SK-N-SH (cell line): ENCODE results near the gene UBD. TPM values are rescaled to one million over a fixed set of nuclear protein-coding genes. Genes with fewer than 3 reads are reported as not detected.

Experiments used
- CTCF ChIA-PET: fragments of 300-600, 350-600 bp; formaldehyde crosslinking; extraction: SDS; loops from one replicate; lab custom pipeline; 2021; lab: Yijun Ruan, JAX
- POLR2A ChIA-PET: fragments of 350-600 bp; sonication (Branson Sonifier 250); formaldehyde crosslinking; extraction: SDS; loops from one replicate; lab custom pipeline; 2020; ENCODE audit warnings: antibody characterized with exemption, inconsistent platforms; lab: Yijun Ruan, JAX
- DNase-seq: peaks from one replicate; pipeline ENCODE4 v3.0.0; 2012
- H2AFZ ChIP-seq: fragments of 200-600 bp; sonication (generic); 2 replicates; pipeline ENCODE4 v1.8.1; 2016; ENCODE audit warnings: antibody characterized with exemption, mild to moderate bottlenecking, low read depth
- H3F3A ChIP-seq: fragments of 200-600 bp; sonication (generic); replicated peaks from 2 replicates; pipeline ENCODE3; 2016; ENCODE audit warnings: antibody characterized with exemption, mild to moderate bottlenecking; ENCODE audit not compliant: insufficient read depth
- H3K27ac ChIP-seq, 2 experiments: fragments of 200-500 bp in 1 of 2; fragments of 200-600 bp in 1 of 2; sonication (Bioruptor generic) in 1 of 2; sonication (generic), shearing (Covaris generic) in 1 of 2; 2 replicates each; pipeline versions ENCODE4 v1.5.1 to v1.6.1; 2014 to 2016; ENCODE audit warnings: low read depth in 2 of 2, inconsistent platforms in 1 of 2, low read length in 1 of 2, mild to moderate bottlenecking in 1 of 2, mixed read lengths in 1 of 2
- H3K27me3 ChIP-seq: fragments of 200-600 bp; sonication (generic), shearing (Covaris generic); 2 replicates; pipeline ENCODE4 v1.6.1; 2016; ENCODE audit warnings: mixed run types; ENCODE audit not compliant: insufficient read depth
- H3K36me3 ChIP-seq, 2 experiments: fragments of 200-500 bp in 1 of 2; fragments of 200-600 bp in 1 of 2; sonication (Bioruptor generic) in 1 of 2; sonication (generic) in 1 of 2; replicated peaks in 1 of 2; 2 replicates each; pipeline versions ENCODE3 to v1.5.1; 2014 to 2016; ENCODE audit warnings: low read length in 1 of 2, mild to moderate bottlenecking in 1 of 2; ENCODE audit not compliant: insufficient read depth in 2 of 2, control insufficient read depth in 1 of 2
- H3K4me1 ChIP-seq, 2 experiments: fragments of 200-500 bp in 1 of 2; fragments of 200-600 bp in 1 of 2; sonication (Bioruptor generic) in 1 of 2; sonication (generic), shearing (Covaris generic) in 1 of 2; 2 replicates each; pipeline versions ENCODE4 v1.5.1 to v1.6.1; 2014 to 2016; ENCODE audit warnings: low read depth in 1 of 2, low read length in 1 of 2, mixed run types in 1 of 2; ENCODE audit not compliant: insufficient read depth in 2 of 2, control insufficient read depth in 1 of 2
- H3K4me2 ChIP-seq: fragments of 200-600 bp; sonication (generic), shearing (Covaris generic); 2 replicates; pipeline ENCODE4 v1.6.1; 2017; ENCODE audit warnings: mixed run types
- H3K4me3 ChIP-seq, 2 experiments: fragments of 200-500 bp in 1 of 2; fragments of 200-600 bp in 1 of 2; sonication (Bioruptor generic) in 1 of 2; sonication (generic), shearing (Covaris generic) in 1 of 2; 2 replicates each; pipeline versions ENCODE4 v1.5.1 to v1.8.1; 2014 to 2016; ENCODE audit warnings: low read depth in 2 of 2, inconsistent platforms in 1 of 2, low read length in 1 of 2, mild to moderate bottlenecking in 1 of 2, mixed read lengths in 1 of 2, moderate library complexity in 1 of 2
- H3K79me2 ChIP-seq: fragments of 200-600 bp; sonication (generic); 2 replicates; pipeline ENCODE4 v1.8.1; 2017; ENCODE audit warnings: mild to moderate bottlenecking; ENCODE audit not compliant: insufficient read depth
- H3K9ac ChIP-seq: fragments of 200-600 bp; sonication (generic); 2 replicates; pipeline ENCODE4 v1.6.1; 2017; ENCODE audit warnings: mixed run types
- H3K9me2 ChIP-seq: fragments of 200-600 bp; sonication (generic); 2 replicates; pipeline ENCODE4 v1.6.1; 2017; ENCODE audit warnings: mixed run types
- H3K9me3 ChIP-seq: fragments of 200-600 bp; sonication (generic); 2 replicates; pipeline ENCODE4 v1.6.1; 2017; ENCODE audit warnings: mixed run types, mild to moderate bottlenecking, moderate library complexity
- H4K20me1 ChIP-seq: fragments of 200-600 bp; sonication (generic); 2 replicates; pipeline ENCODE4 v1.6.1; 2017; ENCODE audit warnings: mild to moderate bottlenecking, mixed run types; ENCODE audit not compliant: insufficient read depth
- CHD2 ChIP-seq: fragments of 150-350 bp; IDR thresholded peaks from 2 replicates; pipeline ENCODE4 v1.6.1; 2018; ENCODE audit warnings: low read length; ENCODE audit not compliant: partially characterized antibody
- EP300 ChIP-seq, 2 experiments: IDR thresholded peaks; 2 replicates each; pipeline versions ENCODE4 v1.4.0 to v1.6.1; 2012; ENCODE audit warnings: borderline replicate concordance in 1 of 2, low read depth in 1 of 2, low read length in 1 of 2
- FOXJ3 ChIP-seq: sonication (generic); formaldehyde crosslinking; IDR thresholded peaks from 2 replicates; pipeline ENCODE4 v1.5.1; 2020; ENCODE audit warnings: mild to moderate bottlenecking, missing genetic modification reagents
- FOXM1 ChIP-seq: IDR thresholded peaks from 2 replicates; pipeline ENCODE4 v1.4.0; 2012; ENCODE audit warnings: low read depth, mild to moderate bottlenecking
- GABPA ChIP-seq: IDR thresholded peaks from 2 replicates; pipeline ENCODE4 v1.4.0; 2012; ENCODE audit warnings: low read depth, mild to moderate bottlenecking
- IRF3 ChIP-seq: fragments of 150-350 bp; IDR thresholded peaks from 2 replicates; pipeline ENCODE4 v1.6.1; 2016; ENCODE audit warnings: mild to moderate bottlenecking, low read depth, low read length
- JUND ChIP-seq: IDR thresholded peaks from 2 replicates; pipeline ENCODE4 v1.4.0; 2012
- MEF2A ChIP-seq: IDR thresholded peaks from 2 replicates; pipeline ENCODE4 v1.4.0; 2012; ENCODE audit warnings: low read depth, borderline replicate concordance
- NRF1 ChIP-seq: IDR thresholded peaks from 2 replicates; pipeline ENCODE4 v1.6.1; 2012; ENCODE audit warnings: low read depth, mild to moderate bottlenecking, low read length
- PBX3 ChIP-seq: IDR thresholded peaks from 2 replicates; pipeline ENCODE4; 2012
- TAF1 ChIP-seq: IDR thresholded peaks from 2 replicates; pipeline ENCODE4 v1.6.1; 2012; ENCODE audit warnings: low read depth, mild to moderate bottlenecking, low read length, moderate library complexity, borderline replicate concordance
- TCF12 ChIP-seq: IDR thresholded peaks from 2 replicates; pipeline ENCODE4 v1.4.0; 2012
- USF1 ChIP-seq: IDR thresholded peaks from 2 replicates; pipeline ENCODE4 v1.4.0; 2012; ENCODE audit warnings: low read depth, borderline replicate concordance
- YY1 ChIP-seq: IDR thresholded peaks from 2 replicates; pipeline ENCODE4 v1.4.0; 2012; ENCODE audit warnings: low read depth, mild to moderate bottlenecking
- WGBS: methylation state at CpG from one replicate; pipeline ENCODE4 v1.1.6; 2017; ENCODE audit warnings: low lambda C conversion rate; 5-methylcytosine and 5-hydroxymethylcytosine counted together
- polyA plus RNA-seq, 3 experiments: library from polyadenylated mRNA; depleted of rRNA; stranded (reverse); fragments of >200 nt; gene quantifications; 2 replicates each; pipeline ENCODE4 v1.2.3, GENCODE V29; 2012
- TF ChIP-seq, protein P1 (sequence below): fragments of 200-600 bp; sonication (generic); IDR thresholded peaks from 2 replicates; pipeline ENCODE4 v1.6.1; 2017; ENCODE audit warnings: antibody characterized with exemption, mild to moderate bottlenecking, moderate library complexity

UBD gene
- polyA plus RNA-seq, 1 of the 3 experiments (the other 2 are of a cell fraction), result not detected

DNA sequence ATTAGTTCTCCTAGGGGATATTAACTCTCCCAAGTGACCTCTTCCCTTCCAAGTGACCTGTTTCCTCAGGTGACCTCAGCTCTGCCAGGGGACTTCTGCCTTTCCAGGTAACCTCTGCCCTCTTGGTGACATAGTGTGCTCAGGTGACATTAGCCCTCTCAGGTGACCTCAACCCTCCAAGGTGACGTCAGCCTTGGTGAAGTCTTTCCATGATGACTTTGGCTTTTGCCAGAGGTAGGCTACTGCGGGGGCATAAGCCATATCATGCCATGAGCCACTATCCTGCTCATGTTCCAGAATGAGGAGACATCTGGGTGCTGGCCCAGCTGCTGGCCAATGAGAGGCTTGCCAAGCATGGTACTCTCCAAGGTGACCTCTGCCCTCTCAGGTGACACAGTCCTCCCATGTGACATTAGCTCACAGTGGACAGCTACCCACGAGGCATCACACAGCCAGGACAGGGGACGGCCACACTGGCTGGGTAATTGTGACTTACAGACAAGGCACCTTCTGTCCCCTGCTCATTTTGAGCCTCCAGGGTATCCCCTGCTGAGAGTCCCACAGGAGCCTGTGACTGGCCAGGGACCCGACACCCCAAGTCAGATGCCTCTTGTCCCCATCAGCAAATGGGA is 31.1 kb downstream of the UBD start:
- Histone ChIP-seq H3F3A (no peaks in the 10 kb centered on the region), H3K9me2 (no peaks in the 10 kb centered on the region), H3K36me3 (no peaks in the 10 kb centered on the region), H3K27me3 (peaks cover 34% of the 10 kb centered on the region; the same call in 1 of the 2 replicates), H2AFZ (no peak overlapping the region), H3K4me3 (no peak overlapping the region), H4K20me1 (no peaks in the 10 kb centered on the region), H3K9me3 (no peaks in the 10 kb centered on the region), H3K4me2 (no peak overlapping the region), H3K79me2 (no peaks in the 10 kb centered on the region), H3K9ac (no peak overlapping the region), H3K27ac (no peak overlapping the region)
- ChIA-PET CTCF (no interaction called here), POLR2A (no interaction called here)
- 11% methylated on average over 1 of the region's 5 CpGs for WGBS
- DNase-seq, result no peak
- no peak for TF ChIP-seq YY1
- TF ChIP-seq IRF3, result no peak
- TF ChIP-seq TAF1, result no peak
- TF ChIP-seq FOXM1, result no peak
- no peak for TF ChIP-seq CHD2
- TF ChIP-seq, protein P1, sequence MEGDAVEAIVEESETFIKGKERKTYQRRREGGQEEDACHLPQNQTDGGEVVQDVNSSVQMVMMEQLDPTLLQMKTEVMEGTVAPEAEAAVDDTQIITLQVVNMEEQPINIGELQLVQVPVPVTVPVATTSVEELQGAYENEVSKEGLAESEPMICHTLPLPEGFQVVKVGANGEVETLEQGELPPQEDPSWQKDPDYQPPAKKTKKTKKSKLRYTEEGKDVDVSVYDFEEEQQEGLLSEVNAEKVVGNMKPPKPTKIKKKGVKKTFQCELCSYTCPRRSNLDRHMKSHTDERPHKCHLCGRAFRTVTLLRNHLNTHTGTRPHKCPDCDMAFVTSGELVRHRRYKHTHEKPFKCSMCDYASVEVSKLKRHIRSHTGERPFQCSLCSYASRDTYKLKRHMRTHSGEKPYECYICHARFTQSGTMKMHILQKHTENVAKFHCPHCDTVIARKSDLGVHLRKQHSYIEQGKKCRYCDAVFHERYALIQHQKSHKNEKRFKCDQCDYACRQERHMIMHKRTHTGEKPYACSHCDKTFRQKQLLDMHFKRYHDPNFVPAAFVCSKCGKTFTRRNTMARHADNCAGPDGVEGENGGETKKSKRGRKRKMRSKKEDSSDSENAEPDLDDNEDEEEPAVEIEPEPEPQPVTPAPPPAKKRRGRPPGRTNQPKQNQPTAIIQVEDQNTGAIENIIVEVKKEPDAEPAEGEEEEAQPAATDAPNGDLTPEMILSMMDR, result no peak
- TF ChIP-seq FOXJ3 (CRISPR knock-in tag), result no peak
- TF ChIP-seq USF1, result no peak
- TF ChIP-seq MEF2A, result no peak
- TF ChIP-seq NRF1, result no peak
- TF ChIP-seq GABPA, result no peak
- no peak for TF ChIP-seq EP300 (IDR thresholded peaks at IDR 0.05; ENCODE audit: borderline replicate concordance in 1 of 2, low read depth in 1 of 2, low read length in 1 of 2)
- TF ChIP-seq TCF12, result no peak
- TF ChIP-seq PBX3, result no peak
- no peak for TF ChIP-seq JUND
- TF ChIP-seq, all 33 proteins: peak for 0
- no peaks in the 10 kb centered on the region for H3K4me1 ChIP-seq
